Right lung (tissue), 5 donors: Measurements from ENCODE around the gene POU2F1. TPM values are rescaled to one million over a fixed set of nuclear protein-coding genes. Genes with fewer than 3 reads are reported as not detected.

Experiments
- DNase-seq, 2 donors: peaks; one replicate each; pipeline ENCODE4 v3.0.0-alpha.2; 2013
- polyA plus RNA-seq, 5 donors: library from polyadenylated mRNA; unstranded; fragments of 120-200 nt; gene quantifications; one replicate each; pipeline versions ENCODE4 v1.2.1 to v1.2.3, GENCODE V29; 2013; ENCODE audit warnings: inconsistent platforms in 1 of 5, low replicate concordance in 1 of 5; ENCODE audit not compliant: insufficient read length in 5 of 5, insufficient read depth in 1 of 5

POU2F1 gene
- polyA plus RNA-seq, 5 donors: 8.6 to 15.8 (median 13.6) TPM

- no peak for DNase-seq
Measured at GRCh38 chr1:167364826-167365225, 144.1 kb downstream of the POU2F1 start.

DNA sequence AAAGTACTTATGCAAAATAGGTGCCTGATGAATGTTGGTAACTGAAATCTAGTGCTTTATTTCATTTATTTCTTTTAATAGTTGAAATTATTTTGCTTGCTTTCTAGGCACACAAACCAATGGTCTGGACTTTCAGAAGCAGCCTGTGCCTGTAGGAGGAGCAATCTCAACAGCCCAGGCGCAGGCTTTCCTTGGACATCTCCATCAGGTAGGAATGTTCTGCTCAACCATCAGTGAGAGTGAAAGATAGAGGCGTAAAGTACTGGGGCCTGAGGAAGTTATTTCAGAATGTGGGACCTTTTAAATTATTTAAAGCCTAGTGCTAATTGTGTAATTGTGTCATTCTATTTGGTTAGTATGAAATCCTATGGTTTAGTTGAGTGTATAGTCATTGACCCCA, 144.7 kb downstream of the POU2F1 start:
- no peak for DNase-seq

DNA sequence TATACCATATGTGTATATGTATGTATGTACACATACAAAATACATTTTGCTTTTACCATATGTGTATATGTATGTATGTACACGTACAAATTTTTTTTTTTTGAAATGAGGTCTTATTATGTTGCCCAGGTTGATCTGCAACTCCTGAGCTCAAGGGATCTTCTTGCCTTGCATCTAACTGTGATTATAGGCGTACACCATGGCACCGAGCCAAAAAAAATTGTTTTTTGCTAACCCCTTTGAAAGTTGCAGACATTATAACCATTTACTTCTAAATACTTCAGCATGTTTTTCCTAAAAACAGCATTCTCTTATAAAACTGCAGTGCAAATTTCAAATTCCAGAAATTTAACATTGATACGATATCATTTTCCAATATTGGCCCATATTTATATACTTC, 147.0 kb downstream of the POU2F1 start:
- no peak for DNase-seq

DNA sequence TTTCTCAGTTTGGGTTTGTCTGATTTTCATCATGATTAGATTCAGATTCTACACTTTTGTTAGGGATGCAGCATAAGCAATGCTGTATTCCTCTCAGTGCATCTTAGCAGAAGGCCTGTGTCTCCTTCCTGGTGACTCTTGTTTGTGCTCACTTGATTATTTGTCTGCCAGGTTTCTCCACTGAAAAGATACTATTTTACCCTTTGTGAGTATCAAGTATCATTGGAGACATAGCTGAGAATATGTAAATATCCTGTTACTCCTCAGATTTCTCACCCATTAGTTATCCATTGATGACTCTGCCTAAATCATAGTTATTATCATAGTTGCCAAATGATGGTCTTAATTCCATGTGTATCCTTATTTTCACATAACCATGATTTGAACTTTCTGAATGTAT, 148.5 kb downstream of the POU2F1 start:
- no peak for DNase-seq

DNA sequence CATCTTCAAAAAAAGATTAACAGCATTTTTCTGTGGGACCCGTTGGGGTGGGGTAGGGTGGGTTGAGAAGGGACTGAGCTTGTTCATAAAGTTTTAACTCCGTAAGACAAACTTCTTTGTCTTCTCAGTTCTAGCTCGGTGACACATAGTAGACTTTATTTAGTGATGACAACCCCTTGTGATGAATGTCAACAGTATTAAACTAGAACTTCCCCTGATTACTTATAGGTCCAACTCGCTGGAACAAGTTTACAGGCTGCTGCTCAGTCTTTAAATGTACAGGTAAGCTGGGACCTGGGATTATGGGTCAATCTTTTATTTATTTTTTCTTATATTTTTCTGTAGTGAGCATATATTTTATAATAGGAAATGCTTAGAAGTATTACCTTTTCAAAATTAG, 149.2 kb downstream of the POU2F1 start:
- DNase-seq: no peak

GRCh38 chr1:167371030-167371429, 150.3 kb downstream of the POU2F1 start:
- no peak for DNase-seq

DNA sequence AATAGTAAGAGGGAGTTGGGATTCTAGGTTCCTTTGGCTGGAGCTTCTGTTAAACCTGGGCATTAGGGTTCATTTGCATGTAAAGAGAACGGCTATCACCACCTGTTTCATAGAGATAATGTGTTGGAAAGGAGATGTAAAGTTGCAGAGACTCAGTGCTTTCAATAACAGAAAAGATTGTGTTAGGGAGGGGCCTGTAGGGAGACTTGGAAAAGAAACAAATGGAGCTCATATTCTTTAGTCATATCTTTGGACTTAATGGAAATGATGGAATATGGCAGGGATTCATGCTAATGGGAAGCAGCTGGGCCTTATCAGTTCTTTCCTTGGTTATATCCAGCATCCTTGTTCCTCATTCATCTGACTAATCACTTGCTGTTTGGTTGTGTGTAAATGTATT, 152.7 kb downstream of the POU2F1 start:
- DNase-seq: peak; percentile 74 to 82

GRCh38 chr1:167373986-167374385, 153.3 kb downstream of the POU2F1 start:
- DNase-seq: peak; percentile 6 to 37

- no peak for DNase-seq
Measured at GRCh38 chr1:167375949-167376348, 155.3 kb downstream of the POU2F1 start.

DNA sequence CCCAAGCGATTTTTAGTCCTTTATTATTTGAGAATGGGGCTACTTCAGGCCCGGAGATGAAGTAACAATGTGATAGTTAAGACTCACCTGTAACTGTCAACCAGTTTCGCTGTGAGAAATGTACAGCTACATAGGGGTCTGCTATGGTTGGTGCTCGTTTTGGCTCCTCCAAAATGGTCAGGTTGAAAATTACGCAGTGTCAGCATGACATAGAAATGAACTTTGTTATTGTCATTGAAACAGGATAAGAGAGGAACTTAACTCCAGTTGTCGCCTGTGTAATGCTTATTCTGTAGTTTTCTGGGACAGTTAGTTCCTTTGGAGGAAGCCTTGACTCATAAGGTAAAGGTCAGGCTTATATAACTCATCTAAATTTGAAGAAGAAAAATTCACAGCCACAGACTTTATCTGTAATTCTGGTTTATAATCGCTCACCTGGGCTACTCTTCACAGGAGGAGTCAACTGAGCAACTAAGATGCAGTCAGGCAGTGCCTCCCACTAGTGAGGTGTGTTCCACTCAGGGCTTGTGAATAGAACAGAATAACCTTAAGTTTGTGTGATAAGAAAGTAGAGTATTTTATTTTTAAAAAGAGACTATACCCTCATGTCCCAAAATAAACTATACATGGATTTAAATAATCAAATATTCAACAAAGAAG, 166.7 kb downstream of the POU2F1 start:
- DNase-seq: no peak

DNA sequence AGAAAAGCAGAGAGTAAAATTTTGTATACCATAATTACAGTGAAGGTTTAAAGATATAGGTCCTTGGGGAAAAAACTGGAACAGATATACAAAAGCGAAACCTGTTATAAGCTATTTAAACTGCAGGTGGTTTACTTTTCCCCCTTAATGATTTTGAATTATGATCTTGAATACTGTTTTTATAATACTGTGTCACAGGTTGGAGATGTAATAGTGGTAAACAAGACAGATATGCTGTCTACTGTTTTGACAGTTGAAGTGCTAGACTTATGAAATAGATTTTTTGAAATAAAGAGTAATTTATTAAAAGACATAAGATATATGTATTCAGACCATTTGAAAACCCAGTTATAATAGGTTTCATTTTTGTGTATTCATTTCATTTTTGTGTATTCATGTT, 168.3 kb downstream of the POU2F1 start:
- DNase-seq: no peak

DNA sequence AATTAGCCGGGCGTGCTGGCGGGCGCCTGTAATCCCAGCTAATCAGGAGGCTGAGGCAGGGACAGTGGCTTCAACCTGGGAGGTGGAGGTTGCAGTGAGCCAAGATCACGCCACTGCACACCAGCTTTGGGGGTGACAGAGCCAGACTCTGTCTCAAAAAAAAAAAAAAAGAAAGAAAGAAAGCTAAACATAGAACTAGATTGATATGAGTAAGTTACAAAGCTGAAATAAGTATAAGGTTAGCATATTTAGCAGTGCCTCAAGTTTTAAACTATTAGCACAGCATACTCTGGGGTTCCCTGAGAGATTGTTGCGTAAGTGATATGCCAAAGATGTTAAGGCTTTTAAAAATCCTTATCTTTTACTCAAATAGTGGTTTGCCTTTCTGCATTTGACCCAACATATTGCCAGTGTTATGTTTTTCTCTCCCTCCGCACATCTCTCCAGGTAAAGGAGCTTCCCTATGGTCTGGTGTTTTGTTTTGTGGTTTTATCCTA, 171.6 kb downstream of the POU2F1 start:
- DNase-seq: no peak

- no peak for DNase-seq
Measured at GRCh38 chr1:167400359-167400953, 179.8 kb downstream of the POU2F1 start.

- peak in 1 of 2 donors; percentile 33 for DNase-seq
Measured at GRCh38 chr1:167401260-167401873, 180.7 kb downstream of the POU2F1 start.

GRCh38 chr1:167404161-167404888, 183.6 kb downstream of the POU2F1 start:
- DNase-seq: no peak

DNA sequence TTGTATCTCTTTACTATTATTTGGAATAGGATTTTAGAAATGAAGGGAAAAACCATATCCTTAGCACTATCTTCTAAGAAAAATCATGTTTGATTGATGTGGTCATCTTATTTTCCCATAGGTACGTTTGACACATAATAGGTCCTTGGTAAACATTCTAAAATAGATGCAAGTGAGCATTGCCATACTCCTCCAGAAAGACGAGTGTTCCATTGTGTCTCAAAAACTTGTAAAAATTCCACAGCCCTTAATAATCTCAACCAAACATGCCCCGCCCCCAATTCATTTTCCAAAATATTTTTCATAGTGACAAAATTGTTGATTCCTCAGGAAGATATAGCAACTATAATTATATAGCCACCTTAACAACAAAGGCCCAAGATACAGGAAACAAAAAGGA, 184.2 kb downstream of the POU2F1 start:
- no peak for DNase-seq

GRCh38 chr1:167408355-167408754, 187.7 kb downstream of the POU2F1 start:
- no peak for DNase-seq

DNA sequence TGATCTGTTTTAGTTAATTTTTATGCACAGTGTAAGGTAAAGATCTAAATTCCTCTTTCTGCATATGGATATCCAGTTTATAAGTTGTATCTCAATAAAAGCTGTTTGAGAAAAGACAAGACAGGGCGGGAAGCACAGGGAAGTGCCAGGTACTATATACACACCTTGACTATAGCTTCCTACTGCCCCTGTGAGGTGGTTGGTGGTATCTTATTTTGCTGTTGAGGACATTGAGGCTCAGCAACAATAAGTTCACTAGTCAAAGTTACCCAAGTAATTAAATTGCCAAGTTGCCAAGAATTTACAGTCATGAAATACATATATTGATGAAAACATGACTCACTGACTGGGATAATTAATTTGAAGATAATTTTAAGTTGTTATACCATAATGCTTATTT, 188.5 kb downstream of the POU2F1 start:
- DNase-seq: no peak

GRCh38 chr1:167412072-167412471, 191.4 kb downstream of the POU2F1 start:
- no peak for DNase-seq

DNA sequence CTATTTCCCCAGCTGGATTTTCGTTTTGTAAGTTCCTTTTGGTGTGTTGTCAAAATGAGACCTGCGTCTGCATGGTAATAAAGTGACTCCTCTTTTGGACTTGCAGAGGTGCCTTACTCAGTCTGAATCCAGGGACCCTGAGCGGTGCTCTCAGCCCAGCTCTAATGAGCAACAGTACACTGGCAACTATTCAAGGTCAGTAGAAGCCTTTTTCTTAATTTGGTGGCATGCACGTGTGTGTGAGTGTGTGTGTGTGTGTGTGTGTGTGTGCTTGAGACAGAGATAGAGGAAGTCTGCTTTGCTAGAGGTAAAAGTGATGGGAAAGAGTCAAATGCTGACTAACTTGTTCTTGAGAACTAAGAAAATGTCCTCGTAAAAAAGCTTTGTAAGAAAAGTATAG, 192.2 kb downstream of the POU2F1 start:
- DNase-seq: no peak

- no peak for DNase-seq
Measured at GRCh38 chr1:167413328-167413727, 192.6 kb downstream of the POU2F1 start.

DNA sequence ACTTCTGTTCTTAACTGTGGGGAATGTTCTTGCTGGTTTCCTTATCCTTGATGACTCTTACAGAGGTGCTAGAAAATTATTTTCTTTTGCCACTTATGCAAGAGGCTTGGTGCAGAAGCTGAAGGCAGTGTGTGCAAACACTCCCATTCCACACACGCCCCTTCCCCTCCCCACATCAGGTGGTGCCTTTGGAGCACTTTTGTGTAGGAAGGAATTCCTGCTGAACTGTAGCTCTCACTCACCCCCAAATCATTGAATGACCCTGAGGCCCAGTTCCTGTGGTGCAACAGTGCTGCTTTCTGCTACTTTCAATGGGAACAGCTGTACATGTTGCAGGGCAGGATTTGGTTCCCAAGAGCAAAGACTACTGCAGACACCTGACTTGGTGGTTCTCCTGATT, 195.8 kb downstream of the POU2F1 start:
- peak in 1 of 2 donors; percentile 31 for DNase-seq

DNA sequence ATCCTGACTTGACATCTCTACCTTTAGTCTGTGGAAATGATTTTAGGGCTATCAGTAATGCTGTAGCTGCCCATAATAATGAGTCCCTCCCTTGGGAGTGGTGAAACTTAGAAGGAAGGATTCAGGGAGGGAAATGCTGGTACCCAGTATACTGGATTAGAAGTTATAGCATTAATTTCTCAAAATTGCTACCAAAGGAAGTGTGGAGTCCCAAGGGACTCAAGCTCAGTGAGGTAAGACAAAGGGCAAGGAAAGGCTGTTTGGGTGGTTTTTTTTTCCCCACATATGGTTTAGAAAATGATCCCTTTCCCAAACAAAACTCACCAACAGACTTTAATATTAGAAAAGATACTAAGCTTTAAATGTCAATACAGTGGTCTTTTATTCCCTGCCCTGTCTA, 197.7 kb downstream of the POU2F1 start:
- DNase-seq: no peak
